Peyer's patch (tissue), 4 donors: ENCODE measurements around the gene PNPO.

Experiments
- POLR2A ChIP-seq, 2 donors: fragments of 450-650 bp; IDR thresholded peaks; one replicate each; pipeline ENCODE4 v1.5.1; 2017; ENCODE audit warnings: antibody characterized with exemption in 2 of 2, mild to moderate bottlenecking in 2 of 2, moderate library complexity in 2 of 2
- TF ChIP-seq, protein P1 (sequence below), 6 experiments: fragments of 450-650 bp in 4 of 6; fragments of 200-600 bp in 2 of 6; sonication (generic) in 1 of 6; IDR thresholded peaks; one replicate each; pipeline ENCODE4 v1.5.1; 2017 to 2019; ENCODE audit warnings: antibody characterized with exemption in 6 of 6, mild to moderate bottlenecking in 3 of 6, moderate library complexity in 1 of 6

DNA sequence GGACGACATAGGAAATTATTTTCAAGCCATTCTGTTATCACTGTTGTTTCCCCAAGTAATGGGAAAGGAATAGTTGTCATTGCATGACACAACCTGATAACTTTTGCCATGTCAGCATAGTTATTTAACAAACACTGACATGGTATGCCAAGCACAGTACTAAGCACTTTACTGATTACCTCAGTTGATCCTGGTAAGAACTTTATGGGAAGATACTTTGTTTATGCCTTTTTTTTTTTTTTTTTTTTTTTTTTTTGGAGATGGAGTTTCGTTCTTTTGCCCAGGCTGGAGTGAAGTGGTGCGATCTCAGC is 15.7 kb upstream of the PNPO start:
- TF ChIP-seq, protein P1, sequence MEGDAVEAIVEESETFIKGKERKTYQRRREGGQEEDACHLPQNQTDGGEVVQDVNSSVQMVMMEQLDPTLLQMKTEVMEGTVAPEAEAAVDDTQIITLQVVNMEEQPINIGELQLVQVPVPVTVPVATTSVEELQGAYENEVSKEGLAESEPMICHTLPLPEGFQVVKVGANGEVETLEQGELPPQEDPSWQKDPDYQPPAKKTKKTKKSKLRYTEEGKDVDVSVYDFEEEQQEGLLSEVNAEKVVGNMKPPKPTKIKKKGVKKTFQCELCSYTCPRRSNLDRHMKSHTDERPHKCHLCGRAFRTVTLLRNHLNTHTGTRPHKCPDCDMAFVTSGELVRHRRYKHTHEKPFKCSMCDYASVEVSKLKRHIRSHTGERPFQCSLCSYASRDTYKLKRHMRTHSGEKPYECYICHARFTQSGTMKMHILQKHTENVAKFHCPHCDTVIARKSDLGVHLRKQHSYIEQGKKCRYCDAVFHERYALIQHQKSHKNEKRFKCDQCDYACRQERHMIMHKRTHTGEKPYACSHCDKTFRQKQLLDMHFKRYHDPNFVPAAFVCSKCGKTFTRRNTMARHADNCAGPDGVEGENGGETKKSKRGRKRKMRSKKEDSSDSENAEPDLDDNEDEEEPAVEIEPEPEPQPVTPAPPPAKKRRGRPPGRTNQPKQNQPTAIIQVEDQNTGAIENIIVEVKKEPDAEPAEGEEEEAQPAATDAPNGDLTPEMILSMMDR (IDR thresholded peaks at IDR 0.05), result no peak
- no peak for TF ChIP-seq POLR2A (IDR thresholded peaks at IDR 0.05)
